H9 (cell line): ENCODE results near the gene ARHGDIA. TPM values are rescaled to one million over a fixed set of nuclear protein-coding genes. Genes with fewer than 3 reads are reported as not detected.

Source experiments
- DNase-seq: peaks from one replicate; pipeline ENCODE4 v3.0.0-alpha.2; 2017
- H2AFZ ChIP-seq: one replicate; pipeline ENCODE4 v1.6.1; 2013; ENCODE audit warnings: mild to moderate bottlenecking, low read length, control low read depth, moderate library complexity
- H2AK5ac ChIP-seq: 2 replicates; pipeline ENCODE4 v1.6.1; 2013; ENCODE audit warnings: low read length, control low read depth, mixed read lengths; ENCODE audit not compliant: insufficient read length
- H2BK120ac ChIP-seq: one replicate; pipeline ENCODE4 v1.6.1; 2013; ENCODE audit warnings: low read depth, mild to moderate bottlenecking, low read length, control low read depth, inconsistent platforms; ENCODE audit not compliant: poor library complexity, severe bottlenecking
- H2BK12ac ChIP-seq: 2 replicates; pipeline ENCODE4 v1.6.1; 2013; ENCODE audit warnings: low read length, control low read depth, mixed read lengths, low read depth; ENCODE audit not compliant: insufficient read length
- H2BK15ac ChIP-seq: 2 replicates; pipeline ENCODE4 v1.6.1; 2013; ENCODE audit warnings: low read depth, low read length, control low read depth
- H2BK20ac ChIP-seq: one replicate; pipeline ENCODE4 v1.6.1; 2013; ENCODE audit warnings: low read depth, mild to moderate bottlenecking, low read length, control low read depth, inconsistent platforms; ENCODE audit not compliant: poor library complexity, severe bottlenecking
- H2BK5ac ChIP-seq: 2 replicates; pipeline ENCODE4 v1.6.1; 2013; ENCODE audit warnings: low read length, control low read depth, mixed read lengths; ENCODE audit not compliant: insufficient read length
- H3K14ac ChIP-seq: 2 replicates; pipeline ENCODE4 v1.6.1; 2013; ENCODE audit warnings: low read length, control low read depth; ENCODE audit not compliant: insufficient read depth
- H3K18ac ChIP-seq: 2 replicates; pipeline ENCODE4 v1.6.1; 2013; ENCODE audit warnings: low read depth, mild to moderate bottlenecking, mixed read lengths, low read length, control low read depth; ENCODE audit not compliant: insufficient read length
- H3K23ac ChIP-seq: 2 replicates; pipeline ENCODE4 v1.6.1; 2013; ENCODE audit warnings: low read length, control low read depth, mixed read lengths, low read depth; ENCODE audit not compliant: insufficient read length
- H3K23me2 ChIP-seq: 2 replicates; pipeline ENCODE4 v1.6.1; 2013; ENCODE audit warnings: low read depth, mild to moderate bottlenecking, mixed read lengths, low read length, control low read depth; ENCODE audit not compliant: insufficient read length, poor library complexity, severe bottlenecking
- H3K27ac ChIP-seq: 2 replicates; pipeline ENCODE4 v1.5.1; 2013; ENCODE audit warnings: low read length, control low read depth, mixed read lengths, low read depth; ENCODE audit not compliant: insufficient read length
- H3K27me3 ChIP-seq: 2 replicates; pipeline ENCODE4 v1.6.1; 2013; ENCODE audit warnings: low read length, control low read depth, inconsistent platforms; ENCODE audit not compliant: insufficient read depth
- H3K4ac ChIP-seq: 2 replicates; pipeline ENCODE4 v1.6.1; 2013; ENCODE audit warnings: low read depth, mild to moderate bottlenecking, control low read depth, inconsistent platforms, low read length, moderate library complexity
- H3K4me1 ChIP-seq: 2 replicates; pipeline ENCODE4 v1.6.1; 2013; ENCODE audit warnings: low read length, control low read depth, inconsistent platforms; ENCODE audit not compliant: insufficient read depth
- H3K4me2 ChIP-seq: 2 replicates; pipeline ENCODE4 v1.6.1; 2013; ENCODE audit warnings: low read length, control low read depth, mixed read lengths; ENCODE audit not compliant: insufficient read length, insufficient read depth
- H3K56ac ChIP-seq: 2 replicates; pipeline ENCODE4 v1.6.1; 2013; ENCODE audit warnings: low read depth, mild to moderate bottlenecking, mixed read lengths, low read length, control low read depth; ENCODE audit not compliant: insufficient read length
- H3K79me1 ChIP-seq: 2 replicates; pipeline ENCODE4 v1.6.1; 2013; ENCODE audit warnings: low read depth, mild to moderate bottlenecking, moderate library complexity, low read length, control low read depth, inconsistent platforms; ENCODE audit not compliant: insufficient read depth, poor library complexity, severe bottlenecking
- H3K79me2 ChIP-seq: 2 replicates; pipeline ENCODE4 v1.6.1; 2013; ENCODE audit warnings: low read length, control low read depth, inconsistent platforms; ENCODE audit not compliant: insufficient read depth
- H3K9ac ChIP-seq: 2 replicates; pipeline ENCODE4 v1.6.1; 2013; ENCODE audit warnings: low read length, control low read depth, mixed read lengths; ENCODE audit not compliant: insufficient read length; ENCODE audit errors: extremely low read depth
- H3K9me3 ChIP-seq: one replicate; pipeline ENCODE4 v1.6.1; 2013; ENCODE audit warnings: low read depth, low read length, inconsistent platforms; ENCODE audit not compliant: control insufficient read depth
- H3T11ph ChIP-seq: one replicate; pipeline ENCODE4 v1.6.1; 2013; ENCODE audit warnings: mild to moderate bottlenecking, low read length, control low read depth, inconsistent platforms
- H4K20me1 ChIP-seq: one replicate; pipeline ENCODE4 v1.6.1; 2013; ENCODE audit not compliant: control insufficient read depth, insufficient read length, insufficient read depth
- H4K5ac ChIP-seq: 2 replicates; pipeline ENCODE4 v1.6.1; 2013; ENCODE audit warnings: low read depth, mild to moderate bottlenecking, mixed read lengths, low read length, control low read depth; ENCODE audit not compliant: insufficient read length
- H4K8ac ChIP-seq: replicated peaks from 2 replicates; pipeline ENCODE4 v1.6.1; 2013; ENCODE audit warnings: low read length, control low read depth, mixed read lengths, low read depth; ENCODE audit not compliant: insufficient read length
- H4K91ac ChIP-seq: 2 replicates; pipeline ENCODE4 v1.6.1; 2013; ENCODE audit warnings: low read depth, mild to moderate bottlenecking, moderate library complexity, mixed read lengths, low read length, control low read depth; ENCODE audit not compliant: insufficient read length
- H3K27ac Mint-ChIP-seq, 3 experiments: 2 replicates in 2 of 3; 3 replicates in 1 of 3; pipeline ENCODE4 v1.8.0; 2020 to 2021; ENCODE audit warnings: mixed read lengths in 3 of 3, mild to moderate bottlenecking in 1 of 3, moderate library complexity in 1 of 3
- H3K27me3 Mint-ChIP-seq: 2 replicates; pipeline ENCODE4 v1.8.0; 2021; ENCODE audit warnings: low read depth, mild to moderate bottlenecking, moderate library complexity, mixed read lengths
- H3K36me3 Mint-ChIP-seq, 3 experiments: 2 replicates in 2 of 3; 3 replicates in 1 of 3; pipeline ENCODE4 v1.8.0; 2020 to 2021; ENCODE audit warnings: low read depth in 3 of 3, mixed read lengths in 3 of 3; ENCODE audit not compliant: insufficient read depth in 1 of 3
- H3K4me1 Mint-ChIP-seq, 2 experiments: 2 replicates each; pipeline ENCODE4 v1.8.0; 2020; ENCODE audit warnings: mixed read lengths in 2 of 2
- H3K4me3 Mint-ChIP-seq, 2 experiments: 2 replicates in 1 of 2; 3 replicates in 1 of 2; pipeline ENCODE4 v1.8.0; 2020 to 2021; ENCODE audit warnings: mild to moderate bottlenecking in 2 of 2, mixed read lengths in 2 of 2, moderate library complexity in 1 of 2
- H3K9me3 Mint-ChIP-seq, 2 experiments: 2 replicates in 1 of 2; 3 replicates in 1 of 2; pipeline ENCODE4 v1.8.0; 2020; ENCODE audit warnings: mild to moderate bottlenecking in 2 of 2, mixed read lengths in 2 of 2, moderate library complexity in 1 of 2
- CTCF ChIP-seq: fragments of 200-600 bp; sonication (generic); conservative IDR thresholded peaks from 3 replicates; pipeline ENCODE4 v1.8.0; 2021; ENCODE audit warnings: antibody characterized with exemption, mild to moderate bottlenecking
- WGBS: extraction: QIAGEN DNeasy Blood & Tissue Kit; methylation state at CpG from one replicate; pipeline ENCODE4 v1.1.7; 2013; ENCODE audit warnings: missing lambda C conversion rate, low lambda C conversion rate, mixed read lengths; ENCODE audit not compliant: insufficient read length; ENCODE audit errors: extremely low coverage; 5-methylcytosine and 5-hydroxymethylcytosine counted together
- total RNA-seq: library from RNA; stranded (reverse); gene quantifications from 2 replicates; pipeline ENCODE4 v1.2.1, GENCODE V29; 2021

Gene ARHGDIA
- total RNA-seq, 1 experiment from 2014 or later, result 247 TPM

- Histone ChIP-seq H3K9me3 (no peaks in the 10 kb centered on the region), H3K56ac (no peak overlapping the region), H2BK20ac (no peak overlapping the region), H3K79me2 (no peaks in the 10 kb centered on the region), H3K23ac (no peak overlapping the region), H3K14ac (no peak overlapping the region), H3K4me2 (no peak overlapping the region), H2BK15ac (no peak overlapping the region), H3K4ac (no peak overlapping the region), H2BK12ac (no peak overlapping the region), H4K8ac (no peak overlapping the region), H3K18ac (no peak overlapping the region), H3K79me1 (no peaks in the 10 kb centered on the region), H3K27me3 (no peaks in the 10 kb centered on the region), H3T11ph (no peak overlapping the region), H4K91ac (no peak overlapping the region), H4K20me1 (no peaks in the 10 kb centered on the region), H3K9ac (no peak overlapping the region), H2AK5ac (no peak overlapping the region), H4K5ac (no peak overlapping the region), H2AFZ (no peak overlapping the region), H3K4me1 (no peaks in the 10 kb centered on the region), H3K27ac (no peak overlapping the region), H2BK120ac (no peak overlapping the region), H3K23me2 (peaks cover 6% of the 10 kb centered on the region), H2BK5ac (no peak overlapping the region)
- Mint-ChIP-seq H3K36me3 (peaks cover 9 to 23% (median 14%) of the 10 kb centered on the region in 3 experiments; a peak in 6 of 7 replicates), H3K4me1 (peaks cover 0 to 2% of the 10 kb centered on the region in 2 experiments; a peak in 2 of 4 replicates), H3K27ac (no peak overlapping the region), H3K9me3 (no peaks in the 10 kb centered on the region), H3K27me3 (no peaks in the 10 kb centered on the region; the same call in 1 of the 2 replicates), H3K4me3 (peak overlapping the region in 1 of 2 experiments; percentile 35; a peak in 2 of 5 replicates)
- no peak for DNase-seq
- TF ChIP-seq CTCF, result no peak
- no CpG with 5 or more reads among the region's 11 CpGs for WGBS
Measured at GRCh38 chr17:81908793-81909192, 37.7 kb upstream of the ARHGDIA start.
